Activated CD4-positive, alpha-beta T cell treated with anti-CD3 and anti-CD28 coated beads, Interleukin-2, amount 50 U/mL, for 1 hour (primary cell): ENCODE measurements around the gene HOXD3.

ENCODE experiments used
- DNase-seq: peaks from one replicate; pipeline ENCODE4 v3.0.0-alpha.2; 2020

Gene HOXD3

DNA sequence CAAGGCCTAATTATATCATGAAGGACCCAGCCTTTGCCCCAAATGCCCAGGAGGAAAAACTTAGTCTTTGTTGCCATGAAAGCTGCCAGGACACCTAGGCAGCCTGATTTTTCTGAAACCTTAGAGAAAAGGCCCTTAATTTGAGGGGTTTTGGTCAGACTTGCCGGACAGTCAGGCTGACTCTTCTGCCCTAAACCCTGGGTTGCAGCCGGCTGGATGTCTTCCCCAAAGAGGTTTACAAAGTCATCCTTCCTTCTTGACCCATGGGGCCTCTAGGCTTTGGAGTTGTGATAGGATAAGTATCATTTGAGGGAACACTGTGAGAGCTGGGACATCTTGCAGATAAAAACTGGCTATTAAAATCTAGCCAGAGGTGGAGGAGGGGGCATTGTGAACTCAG, 28.9 kb downstream of the HOXD3 start:
- DNase-seq: no peak

DNA sequence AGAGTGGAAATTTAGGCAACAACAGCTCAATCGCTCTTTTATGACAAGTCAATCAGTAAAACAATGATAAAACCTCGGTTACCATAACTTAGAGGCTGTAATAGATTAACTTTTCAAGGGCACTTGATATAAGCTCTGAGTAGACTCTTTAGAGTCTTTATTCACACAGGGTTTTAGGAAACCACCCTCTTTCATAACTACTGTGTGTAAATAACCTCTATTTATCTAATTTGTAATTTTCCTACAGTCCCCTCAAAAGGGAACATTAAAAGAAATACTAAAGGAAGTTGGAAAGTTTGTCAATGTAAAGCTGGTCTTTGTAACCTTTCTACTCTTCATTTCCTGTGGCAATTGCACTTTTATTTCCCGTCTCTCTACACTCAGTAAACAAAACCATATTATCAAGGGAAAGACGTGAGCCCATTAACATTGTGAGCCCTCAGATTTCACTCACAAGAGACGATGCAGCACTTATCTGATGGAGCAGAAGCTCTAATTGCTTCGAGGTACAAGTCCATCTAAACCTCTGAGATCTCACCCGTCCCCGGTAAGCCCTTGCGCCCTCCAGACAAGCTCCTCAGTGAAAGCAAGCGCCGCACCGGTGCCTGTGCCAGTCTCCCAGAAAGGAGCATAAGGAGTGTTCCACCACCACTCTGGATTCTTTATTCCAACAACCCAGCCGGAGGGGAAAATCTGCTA, 30.2 kb downstream of the HOXD3 start:
- DNase-seq: no peak

GRCh38 chr2:176187899-176188773, 31.0 kb downstream of the HOXD3 start, which contains the start of gene HOXD1:
TSS of gene HOXD1 (plus strand) at chr2:176188668. CDS start at chr2:176188802, 134 bp downstream.
- DNase-seq: no peak

GRCh38 chr2:176188774-176189680, 31.9 kb downstream of the HOXD3 start:
- DNase-seq: no peak

DNA sequence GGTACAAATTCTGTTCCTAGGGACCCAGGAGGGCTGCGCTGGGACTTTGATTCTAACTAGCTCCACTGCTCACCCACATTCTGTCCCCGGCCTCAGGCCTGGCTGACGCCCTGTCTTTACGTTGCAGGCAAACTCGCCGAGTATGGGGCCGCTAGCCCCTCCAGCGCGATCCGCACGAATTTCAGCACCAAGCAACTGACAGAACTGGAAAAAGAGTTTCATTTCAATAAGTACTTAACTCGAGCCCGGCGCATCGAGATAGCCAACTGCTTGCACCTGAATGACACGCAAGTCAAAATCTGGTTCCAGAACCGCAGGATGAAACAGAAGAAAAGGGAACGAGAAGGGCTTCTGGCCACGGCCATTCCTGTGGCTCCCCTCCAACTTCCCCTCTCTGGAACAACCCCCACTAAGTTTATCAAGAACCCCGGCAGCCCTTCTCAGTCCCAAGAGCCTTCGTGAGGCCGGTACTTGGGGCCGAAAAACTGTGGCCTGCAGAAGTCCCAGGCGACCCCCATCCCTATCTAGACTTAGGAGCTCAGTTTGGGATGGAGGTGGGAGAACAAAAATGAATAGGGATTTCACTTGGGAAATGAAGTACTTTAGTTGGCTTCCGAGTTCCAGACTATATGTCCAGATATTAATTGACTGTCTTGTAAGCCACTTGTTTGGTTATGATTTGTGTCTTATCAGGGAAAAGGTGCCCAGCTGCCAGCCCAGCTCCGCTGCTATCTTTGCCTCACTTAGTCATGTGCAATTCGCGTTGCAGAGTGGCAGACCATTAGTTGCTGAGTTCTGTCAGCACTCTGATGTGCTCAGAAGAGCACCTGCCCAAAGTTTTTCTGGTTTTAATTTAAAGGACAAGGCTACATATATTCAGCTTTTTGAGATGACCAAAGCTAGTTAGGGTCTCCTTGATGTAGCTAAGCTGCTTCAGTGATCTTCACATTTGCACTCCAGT, 32.9 kb downstream of the HOXD3 start:
- no peak for DNase-seq

DNA sequence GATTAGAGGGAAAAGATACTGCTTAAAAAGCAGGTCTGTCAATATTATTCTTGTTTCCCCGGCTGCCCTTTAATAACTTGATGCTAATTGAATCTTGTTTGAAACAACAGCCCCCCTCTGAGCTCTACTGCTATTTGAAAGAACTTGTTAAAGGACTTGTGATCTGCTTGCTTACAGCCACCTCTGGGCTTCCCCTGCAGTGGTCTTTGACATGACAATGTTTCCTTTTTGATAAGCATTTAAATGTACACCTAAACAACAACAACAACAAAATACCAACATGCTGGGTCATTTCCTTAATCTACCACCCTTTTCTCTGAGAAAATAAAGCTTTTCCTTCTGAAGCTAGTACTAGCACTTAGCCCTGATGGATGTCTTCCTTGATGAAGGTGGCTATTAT, 35.2 kb downstream of the HOXD3 start:
- DNase-seq: no peak

DNA sequence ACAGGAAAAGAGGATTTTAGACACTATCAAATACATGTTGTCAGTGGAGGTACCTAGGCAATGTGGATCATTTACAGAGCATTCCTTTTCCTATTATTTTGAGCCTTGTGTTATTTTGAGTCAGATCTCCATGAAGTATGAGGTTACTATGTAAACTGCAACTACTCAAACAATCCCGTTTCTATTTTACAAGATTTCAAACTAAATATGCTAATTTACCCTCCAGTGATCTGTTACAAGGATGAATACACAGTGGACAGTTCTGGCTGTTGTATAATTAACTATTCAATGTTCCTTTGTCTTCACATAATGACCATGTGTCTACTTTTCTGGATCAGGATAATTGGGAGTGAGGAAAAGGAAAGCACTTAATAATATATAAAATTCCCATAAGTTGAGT, 35.9 kb downstream of the HOXD3 start:
- no peak for DNase-seq

DNA sequence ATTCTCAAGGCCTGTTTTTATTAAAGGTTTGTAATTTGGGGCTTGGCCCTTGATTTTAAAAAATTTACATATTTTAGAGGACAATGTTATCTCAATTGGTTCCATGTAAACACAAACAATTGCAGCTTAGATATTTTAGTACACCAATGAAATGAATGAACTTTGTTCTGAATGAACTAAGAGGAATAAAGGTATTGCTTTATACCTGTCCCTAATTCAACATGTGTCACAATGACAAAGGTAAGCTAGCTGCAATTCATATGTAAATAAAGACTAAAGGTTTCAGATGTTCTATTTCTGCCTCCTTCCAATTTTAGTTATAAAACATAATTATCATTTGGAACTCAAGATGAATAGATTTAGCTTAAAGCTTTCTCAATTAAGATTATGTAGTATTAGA, 42.8 kb downstream of the HOXD3 start:
- no peak for DNase-seq

DNA sequence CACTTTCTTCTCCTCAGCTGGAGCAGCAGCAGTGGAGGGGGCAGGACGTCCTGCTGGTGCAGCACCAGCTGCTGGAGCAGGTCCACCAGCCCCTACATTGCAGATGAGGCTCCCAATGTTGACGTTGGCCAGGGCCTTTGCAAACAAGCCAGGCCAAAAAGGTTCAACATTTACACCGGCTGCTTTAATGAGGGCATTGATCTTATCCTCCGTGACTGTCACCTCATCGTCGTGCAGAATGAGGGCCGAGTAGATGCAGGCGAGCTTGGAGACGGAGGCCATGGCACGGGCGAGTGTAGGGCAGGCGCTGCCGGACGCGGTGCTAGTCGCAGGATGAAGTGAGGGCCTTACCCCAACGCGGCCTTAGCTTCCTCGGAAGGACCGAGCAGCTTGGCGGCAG, 43.9 kb downstream of the HOXD3 start:
- no peak for DNase-seq

- no peak for DNase-seq
These were observed 45.4 kb downstream of the HOXD3 start for GRCh38 chr2:176202491-176202890.

DNA sequence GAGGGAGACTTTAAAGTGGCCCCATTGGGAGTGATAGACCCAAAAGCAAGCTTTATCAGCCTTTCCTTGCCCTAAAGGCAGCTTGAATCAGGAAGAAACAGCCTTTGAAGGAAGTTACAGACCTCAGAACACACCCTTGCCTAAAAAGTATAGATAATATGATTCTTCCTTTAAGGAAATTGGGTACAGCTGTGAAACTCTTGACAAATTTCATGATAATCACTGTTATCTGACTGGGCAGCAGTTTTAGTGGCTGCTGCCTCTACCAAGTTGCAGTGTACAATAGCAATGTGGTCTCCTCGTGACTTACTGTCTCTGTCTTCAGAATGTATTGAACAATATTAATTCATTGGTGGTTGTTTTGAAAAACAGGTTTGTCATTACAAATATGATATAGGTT, 48.0 kb downstream of the HOXD3 start:
- no peak for DNase-seq

- DNase-seq: no peak
These were observed 49.0 kb downstream of the HOXD3 start for GRCh38 chr2:176206136-176206535.

DNA sequence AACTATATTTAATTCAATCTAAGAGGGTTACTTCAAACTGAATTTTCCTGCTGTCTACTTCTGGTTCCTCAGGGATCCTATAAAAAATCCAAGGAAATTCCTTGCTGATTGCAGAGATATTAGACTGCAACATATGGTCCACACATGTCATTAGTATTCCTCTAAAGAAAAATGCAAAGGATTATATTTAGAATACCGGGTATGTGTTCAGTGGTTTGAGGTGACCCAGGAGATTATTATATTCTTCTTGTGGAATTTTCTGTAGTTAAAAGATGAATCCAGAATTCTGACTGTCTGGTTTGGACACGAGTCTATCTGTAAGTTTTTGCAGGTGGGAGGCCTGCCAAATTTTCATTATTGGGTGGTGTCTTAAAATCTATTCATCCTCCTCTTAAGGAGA, 49.6 kb downstream of the HOXD3 start:
- no peak for DNase-seq

DNA sequence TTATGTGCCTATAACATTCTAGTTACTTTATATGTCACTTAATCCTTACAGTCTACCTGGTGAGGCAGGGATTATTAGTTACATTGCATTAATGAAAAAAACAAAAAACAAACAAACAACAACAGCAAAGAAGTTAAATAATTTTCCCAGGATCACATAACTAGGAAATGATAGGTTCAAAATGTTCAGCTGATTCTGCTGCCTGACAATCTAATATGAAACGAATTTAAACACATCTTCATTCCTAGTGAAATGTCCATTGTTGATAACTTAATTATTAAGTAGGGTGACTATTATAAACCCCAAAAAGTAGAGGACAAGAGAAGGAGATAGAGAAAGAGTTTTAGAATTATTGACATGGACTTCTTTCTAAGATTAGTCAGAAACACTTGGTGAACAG, 54.0 kb downstream of the HOXD3 start:
- DNase-seq: no peak

DNA sequence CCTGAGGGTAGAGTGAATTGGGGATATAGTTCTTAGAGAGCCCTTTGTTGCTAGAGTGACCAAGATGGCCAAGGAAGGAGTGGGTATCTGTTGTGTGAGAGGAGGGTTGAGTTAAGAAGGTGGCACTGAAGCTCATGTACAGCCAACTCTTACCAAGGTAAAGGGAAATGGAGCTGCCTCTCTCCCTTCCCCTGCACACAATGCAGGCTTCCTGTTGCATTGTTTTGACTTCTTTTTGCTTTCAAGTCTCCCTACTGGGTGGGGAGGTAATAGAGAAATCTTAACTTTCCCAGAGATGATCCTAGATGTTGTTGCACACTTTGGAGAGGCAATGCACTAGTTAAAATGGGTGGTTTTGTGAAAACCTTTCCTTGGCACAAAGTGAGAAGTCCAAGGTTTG, 55.2 kb downstream of the HOXD3 start:
- DNase-seq: no peak

DNA sequence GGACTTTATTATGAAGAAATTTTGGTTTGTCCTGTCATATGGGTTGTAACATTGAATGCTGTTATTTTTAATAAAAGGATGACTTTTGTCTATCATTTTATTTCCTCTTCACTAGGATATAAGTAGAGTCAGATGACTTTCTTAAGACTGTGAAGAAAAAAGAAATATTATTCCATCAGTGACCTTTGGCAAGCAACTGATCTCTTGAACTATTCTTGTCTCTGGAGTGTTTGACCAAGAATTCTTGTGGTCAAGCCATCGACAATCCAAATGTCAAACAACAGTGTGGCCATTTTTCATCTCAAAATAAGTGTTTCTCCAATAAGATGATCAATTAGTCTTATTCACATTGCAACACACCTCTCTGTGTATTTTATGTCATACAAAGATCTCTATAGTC, 56.3 kb downstream of the HOXD3 start:
- no peak for DNase-seq
